ENCODE measurements around the gene TMEM131. TPM values are rescaled to one million over a fixed set of nuclear protein-coding genes. Genes with fewer than 3 reads are reported as not detected.
A peak's percentile ranks its signal among the peaks of the same experiment; 100 is the strongest.
"Not testable (repeated sequence)": the region's sequence is repeated elsewhere in the genome, so short reads cannot be mapped to it uniquely, and the experiment has no call there.

Gene TMEM131
- total RNA-seq, 2 experiments from 2014 or later, result 41.1 to 44.6 TPM

- H3K36me3 Mint-ChIP-seq, result no peaks in the 10 kb centered on the region
- peaks cover 2% of the 10 kb centered on the region for H3K27me3 Mint-ChIP-seq
- DNase-seq (no peak), ATAC-seq (ENCODE audit: low read depth) (no peak)
- POLR2A ChIA-PET, result no interaction called here
- H3K9me3 Mint-ChIP-seq, result no peaks in the 10 kb centered on the region
- no peak overlapping the region for H3K27ac Mint-ChIP-seq
- H3K4me3 Mint-ChIP-seq, result no peak overlapping the region
- peaks cover 29% of the 10 kb centered on the region for H3K4me1 Mint-ChIP-seq
These were observed 33.4 kb upstream of the TMEM131 start for GRCh38 chr2:98028931-98029717.

- H3K36me3 Mint-ChIP-seq, result no peaks in the 10 kb centered on the region
- POLR2A ChIA-PET, result interaction anchor here (1.4 kb wide), 1 partner anchor 33 kb away, joined by 3 read pairs; no protein-coding TSS in a partner anchor
- H3K4me1 Mint-ChIP-seq, result peaks cover 29% of the 10 kb centered on the region
- DNase-seq, result no peak
- no peaks in the 10 kb centered on the region for H3K9me3 Mint-ChIP-seq
- H3K4me3 Mint-ChIP-seq, result no peak overlapping the region
- no peak for ATAC-seq (ENCODE audit: low read depth)
- peaks cover 2% of the 10 kb centered on the region for H3K27me3 Mint-ChIP-seq
- no peak overlapping the region for H3K27ac Mint-ChIP-seq
These were observed 32.4 kb upstream of the TMEM131 start for GRCh38 chr2:98028101-98028561.

- ATAC-seq (ENCODE audit: low read depth) (no peak), DNase-seq (no peak)
- Mint-ChIP-seq H3K27me3 (peaks cover 2% of the 10 kb centered on the region), H3K36me3 (no peaks in the 10 kb centered on the region), H3K4me1 (peaks cover 31% of the 10 kb centered on the region), H3K27ac (peak overlapping the region; percentile 83), H3K9me3 (no peaks in the 10 kb centered on the region), H3K4me3 (peak overlapping the region; percentile 75)
- POLR2A ChIA-PET, result interaction anchor here (1.4 kb wide), 1 partner anchor 33 kb away, joined by 3 read pairs; no protein-coding TSS in a partner anchor
These were observed 31.8 kb upstream of the TMEM131 start for GRCh38 chr2:98027538-98027937.

- POLR2A ChIA-PET, result interaction anchor here (1.4 kb wide), 1 partner anchor 32 kb away, joined by 3 read pairs; no protein-coding TSS in a partner anchor
- peak overlapping the region; percentile 83 for H3K27ac Mint-ChIP-seq
- peak overlapping the region; percentile 75 for H3K4me3 Mint-ChIP-seq
- ATAC-seq (ENCODE audit: low read depth) (peak; percentile 59), DNase-seq (no peak)
- H3K9me3 Mint-ChIP-seq, result no peaks in the 10 kb centered on the region
- H3K4me1 Mint-ChIP-seq, result peaks cover 33% of the 10 kb centered on the region
- H3K27me3 Mint-ChIP-seq, result peaks cover 2% of the 10 kb centered on the region
- H3K36me3 Mint-ChIP-seq, result no peaks in the 10 kb centered on the region
These were observed 31.3 kb upstream of the TMEM131 start for GRCh38 chr2:98026927-98027522.

- Mint-ChIP-seq H3K4me1 (peaks cover 33% of the 10 kb centered on the region), H3K9me3 (no peaks in the 10 kb centered on the region), H3K36me3 (no peaks in the 10 kb centered on the region), H3K27me3 (peaks cover 2% of the 10 kb centered on the region), H3K4me3 (peak overlapping the region; percentile 75), H3K27ac (peak overlapping the region; percentile 73)
- ATAC-seq (ENCODE audit: low read depth), result no peak
- POLR2A ChIA-PET, result no interaction called here
- DNase-seq, result no peak
These were observed 30.5 kb upstream of the TMEM131 start for GRCh38 chr2:98026292-98026691.

GRCh38 chr2:98025481-98026037 lies 29.8 kb upstream of the TMEM131 start:
- Mint-ChIP-seq H3K9me3 (no peaks in the 10 kb centered on the region), H3K27ac (no peak overlapping the region), H3K4me1 (peaks cover 33% of the 10 kb centered on the region), H3K36me3 (no peaks in the 10 kb centered on the region), H3K4me3 (peak overlapping the region; percentile 75), H3K27me3 (peaks cover 2% of the 10 kb centered on the region)
- POLR2A ChIA-PET, result no interaction called here
- ATAC-seq (ENCODE audit: low read depth), result no peak
- no peak for DNase-seq

- H3K27ac Mint-ChIP-seq; DNase-seq; H3K4me3 Mint-ChIP-seq; H3K9me3 Mint-ChIP-seq; H3K36me3 Mint-ChIP-seq; ATAC-seq (ENCODE audit: low read depth); H3K27me3 Mint-ChIP-seq; POLR2A ChIA-PET: not testable (repeated sequence)
- H3K4me1 Mint-ChIP-seq, result peaks cover 21% of the 10 kb centered on the region
These were observed 26.3 kb upstream of the TMEM131 start for GRCh38 chr2:98022067-98022466.

- Mint-ChIP-seq H3K4me3 (no peak overlapping the region), H3K36me3 (no peaks in the 10 kb centered on the region), H3K27me3 (peaks cover 2% of the 10 kb centered on the region), H3K27ac (no peak overlapping the region), H3K4me1 (peaks cover 12% of the 10 kb centered on the region), H3K9me3 (no peaks in the 10 kb centered on the region)
- DNase-seq (no peak), ATAC-seq (ENCODE audit: low read depth) (no peak)
- POLR2A ChIA-PET, result no interaction called here
These were observed 25.4 kb upstream of the TMEM131 start for GRCh38 chr2:98020992-98021713.

GRCh38 chr2:98020516-98020915 lies 24.8 kb upstream of the TMEM131 start:
- H3K27me3 Mint-ChIP-seq, result peaks cover 2% of the 10 kb centered on the region
- no peak overlapping the region for H3K4me3 Mint-ChIP-seq
- no peak for DNase-seq
- H3K4me1 Mint-ChIP-seq, result peaks cover 5% of the 10 kb centered on the region
- no peaks in the 10 kb centered on the region for H3K36me3 Mint-ChIP-seq
- ATAC-seq (ENCODE audit: low read depth), result no peak
- H3K9me3 Mint-ChIP-seq, result no peaks in the 10 kb centered on the region
- no peak overlapping the region for H3K27ac Mint-ChIP-seq
- POLR2A ChIA-PET, result no interaction called here

GRCh38 chr2:98016908-98017670 lies 21.3 kb upstream of the TMEM131 start:
- Mint-ChIP-seq H3K36me3 (peaks cover 1% of the 10 kb centered on the region), H3K4me3 (no peak overlapping the region), H3K9me3 (no peaks in the 10 kb centered on the region), H3K4me1 (peaks cover 10% of the 10 kb centered on the region), H3K27ac (no peak overlapping the region), H3K27me3 (no peaks in the 10 kb centered on the region)
- POLR2A ChIA-PET, result no interaction called here
- no peak for ATAC-seq (ENCODE audit: low read depth)
- no peak for DNase-seq

GRCh38 chr2:98015671-98016070 lies 19.9 kb upstream of the TMEM131 start:
- ATAC-seq (ENCODE audit: low read depth), result no peak
- H3K36me3 Mint-ChIP-seq, result peaks cover 3% of the 10 kb centered on the region
- no peak for DNase-seq
- POLR2A ChIA-PET, result no interaction called here
- no peaks in the 10 kb centered on the region for H3K27me3 Mint-ChIP-seq
- no peaks in the 10 kb centered on the region for H3K9me3 Mint-ChIP-seq
- no peak overlapping the region for H3K4me3 Mint-ChIP-seq
- H3K4me1 Mint-ChIP-seq, result peaks cover 13% of the 10 kb centered on the region
- no peak overlapping the region for H3K27ac Mint-ChIP-seq

GRCh38 chr2:98014379-98014778 lies 18.6 kb upstream of the TMEM131 start:
- Mint-ChIP-seq H3K36me3 (peaks cover 3% of the 10 kb centered on the region), H3K4me3 (no peak overlapping the region), H3K27me3 (no peaks in the 10 kb centered on the region), H3K27ac (no peak overlapping the region), H3K4me1 (peaks cover 20% of the 10 kb centered on the region), H3K9me3 (no peaks in the 10 kb centered on the region)
- POLR2A ChIA-PET, result no interaction called here
- DNase-seq, result no peak
- ATAC-seq (ENCODE audit: low read depth), result no peak

Measured in activated naive CD8-positive, alpha-beta T cell treated with anti-CD3 and anti-CD28 coated beads, Interleukin-2, amount 10 ng/mL, durations not matched to agents 7 days and 5 days (primary cell).